GM12892 (cell line): ENCODE results near the gene SMPDL3B.

Experiments used
- POLR2A ChIP-seq: IDR thresholded peaks from 2 replicates; pipeline ENCODE4 v1.6.1; 2011; ENCODE audit warnings: low read depth, low read length, control low read depth
- POLR2AphosphoS5 ChIP-seq: IDR thresholded peaks from 2 replicates; pipeline ENCODE4 v1.6.1; 2011; ENCODE audit warnings: low read depth, low read length, control low read depth
- TAF1 ChIP-seq: IDR thresholded peaks from 2 replicates; pipeline ENCODE4 v1.6.1; 2011; ENCODE audit warnings: low read depth, mild to moderate bottlenecking, control low read depth, low read length, borderline replicate concordance

- TF ChIP-seq POLR2A (peak; percentile 63; the same call in 1 of the 2 replicates), POLR2AphosphoS5 (no peak), TAF1 (no peak)
Observed at GRCh38 chr1:27959792-27960603, 25.2 kb downstream of the SMPDL3B start, which contains the start of gene XKR8.
